Measurements from ENCODE around the gene SLC16A13. TPM values are rescaled to one million over a fixed set of nuclear protein-coding genes. Genes with fewer than 3 reads are reported as not detected.
A peak's percentile ranks its signal among the peaks of the same experiment; 100 is the strongest.
"Not testable (repeated sequence)": the region's sequence is repeated elsewhere in the genome, so short reads cannot be mapped to it uniquely, and the experiment has no call there.

Gene SLC16A13
- total RNA-seq, 1 experiment from 2014 or later: 13.1 TPM

DNA sequence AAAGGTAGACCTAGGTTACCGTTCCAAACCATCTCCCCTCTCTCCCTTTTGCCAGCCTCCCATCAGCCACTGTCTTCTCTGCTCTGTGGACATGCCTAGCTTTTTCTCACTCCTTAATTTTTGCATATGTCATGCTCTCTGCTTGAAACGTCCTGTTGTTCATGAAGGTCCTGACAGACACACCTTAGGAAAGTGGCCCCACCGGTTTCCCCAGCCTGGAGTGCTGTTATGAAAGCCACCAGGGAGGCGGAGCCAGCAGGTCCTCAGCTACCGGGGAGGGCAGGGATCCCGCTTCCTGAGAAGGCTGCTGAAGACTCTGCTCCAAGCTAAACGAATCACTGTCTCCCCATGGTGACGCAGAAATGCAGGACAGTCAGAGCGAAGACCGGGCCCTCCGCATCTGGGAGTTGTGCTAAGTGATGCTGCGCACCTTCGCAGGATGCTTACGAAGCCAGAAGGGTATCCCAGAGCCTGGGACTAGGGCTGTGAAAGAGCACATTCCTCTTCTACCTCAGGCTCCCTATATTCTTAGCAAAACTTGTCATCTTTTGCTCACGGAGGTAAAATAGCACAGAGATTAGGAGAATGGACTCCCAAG, 10.4 kb downstream of the SLC16A13 start:
- no TSS peak for BruUV-seq (replicated peaks)
- peaks cover 22% of the 10 kb centered on the region for H3K4me1 ChIP-seq (ENCODE audit: control insufficient read depth, insufficient read depth, low read length)
- in situ Hi-C loops (cut with HindIII; ENCODE audit: low pct_unique_long_range_greater_than_20kb, low sequenced_read_pairs): no loop called here
- ATAC-seq: 0 out of 2 replicates have a peak, but pooled peaks have one; percentile 8
- no peak overlapping the region for H3K27ac ChIP-seq (ENCODE audit: low read length)
- TF ChIP-seq, protein P1, sequence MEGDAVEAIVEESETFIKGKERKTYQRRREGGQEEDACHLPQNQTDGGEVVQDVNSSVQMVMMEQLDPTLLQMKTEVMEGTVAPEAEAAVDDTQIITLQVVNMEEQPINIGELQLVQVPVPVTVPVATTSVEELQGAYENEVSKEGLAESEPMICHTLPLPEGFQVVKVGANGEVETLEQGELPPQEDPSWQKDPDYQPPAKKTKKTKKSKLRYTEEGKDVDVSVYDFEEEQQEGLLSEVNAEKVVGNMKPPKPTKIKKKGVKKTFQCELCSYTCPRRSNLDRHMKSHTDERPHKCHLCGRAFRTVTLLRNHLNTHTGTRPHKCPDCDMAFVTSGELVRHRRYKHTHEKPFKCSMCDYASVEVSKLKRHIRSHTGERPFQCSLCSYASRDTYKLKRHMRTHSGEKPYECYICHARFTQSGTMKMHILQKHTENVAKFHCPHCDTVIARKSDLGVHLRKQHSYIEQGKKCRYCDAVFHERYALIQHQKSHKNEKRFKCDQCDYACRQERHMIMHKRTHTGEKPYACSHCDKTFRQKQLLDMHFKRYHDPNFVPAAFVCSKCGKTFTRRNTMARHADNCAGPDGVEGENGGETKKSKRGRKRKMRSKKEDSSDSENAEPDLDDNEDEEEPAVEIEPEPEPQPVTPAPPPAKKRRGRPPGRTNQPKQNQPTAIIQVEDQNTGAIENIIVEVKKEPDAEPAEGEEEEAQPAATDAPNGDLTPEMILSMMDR (IDR thresholded peaks at IDR 0.05): 0 out of 2 replicates have a peak, but pooled peaks have one; percentile 45
- no peak for TF ChIP-seq POLR2AphosphoS5 (IDR thresholded peaks at IDR 0.05; ENCODE audit: low read depth, low read length)
- H3K9me3 ChIP-seq (ENCODE audit: control insufficient read depth, insufficient read depth, low read depth, low read length): no peaks in the 10 kb centered on the region
- CTCF ChIA-PET: interaction anchor here (0.6 to 2.0 kb wide), 6 partner anchors 25 to 175 kb away, joined by 3 to 13 read pairs (median 8); no protein-coding TSS in a partner anchor
- no peak for DNase-seq (ENCODE audit: low read depth, low spot score)
- POLR2A ChIA-PET: no interaction called here
- H3K27me3 ChIP-seq (ENCODE audit: control insufficient read depth, insufficient read depth, low read length): no peaks in the 10 kb centered on the region
- no peaks in the 10 kb centered on the region for H3K36me3 ChIP-seq (ENCODE audit: control insufficient read depth, insufficient read depth, low read length)
- intact Hi-C loops (cut with micrococcal nuclease; ENCODE audit: unreplicated experiment): loop anchor here (10.0 kb wide), 1 partner anchor 119 kb away; no protein-coding TSS in a partner anchor
- H3K4me3 ChIP-seq (ENCODE audit: low read depth in 2 of 2, low read length in 2 of 2): 0 out of 4 replicates have a peak overlapping the region, but pooled peaks of 1 of the 2 experiments have one; percentile 6

GRCh38 chr17:7046725-7047397, 11.0 kb downstream of the SLC16A13 start:
- peaks cover 22% of the 10 kb centered on the region for H3K4me1 ChIP-seq (ENCODE audit: control insufficient read depth, insufficient read depth, low read length)
- in situ Hi-C loops (cut with HindIII; ENCODE audit: low pct_unique_long_range_greater_than_20kb, low sequenced_read_pairs); ATAC-seq; POLR2A ChIA-PET; H3K27ac ChIP-seq (ENCODE audit: low read length); DNase-seq (ENCODE audit: low read depth, low spot score); H3K4me3 ChIP-seq (ENCODE audit: low read depth in 2 of 2, low read length in 2 of 2); H3K27me3 ChIP-seq (ENCODE audit: control insufficient read depth, insufficient read depth, low read length); H3K36me3 ChIP-seq (ENCODE audit: control insufficient read depth, insufficient read depth, low read length); BruUV-seq (replicated peaks); H3K9me3 ChIP-seq (ENCODE audit: control insufficient read depth, insufficient read depth, low read depth, low read length): not testable (repeated sequence)
- CTCF ChIA-PET: interaction anchor here (0.6 to 2.0 kb wide), 3 partner anchors 26 to 169 kb away, joined by 5 to 13 read pairs (median 12); no protein-coding TSS in a partner anchor
- intact Hi-C loops (cut with micrococcal nuclease; ENCODE audit: unreplicated experiment): loop anchor here (10.0 kb wide), 1 partner anchor 118 kb away; no protein-coding TSS in a partner anchor

DNA sequence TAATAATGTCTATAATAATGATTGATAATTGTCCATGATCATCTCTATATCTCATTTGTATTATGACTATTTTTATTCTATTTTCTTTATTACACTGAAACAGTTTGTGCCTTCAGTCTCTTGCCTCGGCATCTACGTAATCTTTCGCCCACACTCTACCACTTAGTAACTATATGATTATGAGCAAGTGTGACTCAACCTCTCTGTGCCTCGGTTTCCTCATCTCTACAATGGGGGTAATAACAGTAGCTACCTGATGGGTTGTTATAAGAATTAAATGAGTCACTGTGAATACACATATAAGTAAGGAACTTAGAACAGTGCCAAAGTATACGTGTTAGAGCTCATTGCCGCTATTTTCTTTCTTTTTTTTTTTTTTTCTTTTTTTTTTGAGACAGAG, 11.8 kb downstream of the SLC16A13 start:
- no TSS peak for BruUV-seq (replicated peaks)
- ChIA-PET POLR2A (no interaction called here), CTCF (interaction anchor here (0.6 to 0.8 kb wide), 2 partner anchors 89 to 130 kb away, joined by 3 read pairs; no protein-coding TSS in a partner anchor)
- H3K4me3 ChIP-seq (ENCODE audit: low read depth in 2 of 2, low read length in 2 of 2): no peak overlapping the region
- ATAC-seq: no peak
- H3K36me3 ChIP-seq (ENCODE audit: control insufficient read depth, insufficient read depth, low read length): no peaks in the 10 kb centered on the region
- no peak for TF ChIP-seq REST (IDR thresholded peaks at IDR 0.05; ENCODE audit: insufficient read depth in 1 of 2, low read depth in 2 of 2, low read length in 1 of 2)
- TF ChIP-seq, protein P1 (IDR thresholded peaks at IDR 0.05): no peak
- H3K9me3 ChIP-seq (ENCODE audit: control insufficient read depth, insufficient read depth, low read depth, low read length): no peaks in the 10 kb centered on the region
- H3K27me3 ChIP-seq (ENCODE audit: control insufficient read depth, insufficient read depth, low read length): no peaks in the 10 kb centered on the region
- H3K4me1 ChIP-seq (ENCODE audit: control insufficient read depth, insufficient read depth, low read length): peaks cover 22% of the 10 kb centered on the region
- H3K27ac ChIP-seq (ENCODE audit: low read length): no peak overlapping the region
- DNase-seq (ENCODE audit: low read depth, low spot score): no peak
- in situ Hi-C loops (cut with HindIII; ENCODE audit: low pct_unique_long_range_greater_than_20kb, low sequenced_read_pairs): no loop called here
- intact Hi-C loops (cut with micrococcal nuclease; ENCODE audit: unreplicated experiment): loop anchor here (10.0 kb wide), 1 partner anchor 117 kb away; no protein-coding TSS in a partner anchor
